SK-N-SH treated with all-trans-retinoic acid at 6 μM for 48 hours (cell line): ENCODE data around the gene CCL28.

ENCODE experiments used
- ATAC-seq: fragments of 200-7000 bp; cut with Tn5 transposase; 3 replicates; pipeline ENCODE4 v1.9.1; 2020; ENCODE audit warnings: mild to moderate bottlenecking, moderate library complexity
- ISL1 ChIP-seq: fragments of 250-450 bp; sonication (Bioruptor Pico); IDR thresholded peaks from 2 replicates; pipeline ENCODE4 v2.1.2; 2022; ENCODE audit warnings: mild to moderate bottlenecking, moderate library complexity
- TCF4 ChIP-seq: fragments of 250-450 bp; sonication (Bioruptor Pico); IDR thresholded peaks from 2 replicates; pipeline ENCODE4 v1.8.0; 2021; ENCODE audit warnings: mild to moderate bottlenecking, moderate library complexity, borderline replicate concordance
- ZNF8 ChIP-seq: fragments of 450-650 bp; formaldehyde crosslinking; IDR thresholded peaks from 2 replicates; pipeline ENCODE4 v1.5.0; 2020; ENCODE audit warnings: mild to moderate bottlenecking, moderate library complexity

Gene CCL28

DNA sequence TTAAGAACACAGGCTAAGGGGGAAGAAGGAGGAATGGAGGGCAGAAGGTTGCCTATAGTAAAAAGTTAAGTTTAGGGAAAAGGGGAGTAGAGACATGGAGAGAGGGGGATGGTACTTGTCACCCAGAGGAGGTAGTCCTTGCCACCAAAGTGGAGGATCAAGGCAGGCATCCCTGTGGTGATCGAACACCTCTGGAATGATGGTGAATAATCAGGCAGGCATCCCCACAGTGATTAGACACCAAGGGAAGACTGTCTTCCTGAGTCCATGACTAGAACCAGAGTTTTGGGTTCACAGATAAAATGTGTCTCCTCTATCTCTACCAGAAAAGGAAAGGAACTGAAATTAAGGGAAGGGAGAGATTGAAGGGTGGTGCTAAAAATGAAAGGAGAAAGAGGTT, 79.8 kb downstream of the CCL28 start:
- TF ChIP-seq ISL1 (CRISPR knock-in tag) = no peak
- no peak for TF ChIP-seq TCF4
- TF ChIP-seq ZNF8 = no peak
- no peak for ATAC-seq
